ENCODE data around the gene SETD7.

Gene SETD7

GRCh38 chr4:139556071-139556723 lies at the start of gene SETD7:
Gene SETD7, minus strand, starts transcription at chr4:139556219. Its CDS starts 82 bp downstream, at chr4:139556137.
- Histone ChIP-seq H2AFZ (ENCODE audit: low read length) (peak within 1 kb of the TSS; percentile 87), H3K4me2 (ENCODE audit: low read depth, low read length, poor library complexity, severe bottlenecking) (peak within 1 kb of the TSS; percentile 91), H3K9me2 (replicated peaks; ENCODE audit: low read depth, low read length) (no peaks in the 10 kb centered on the region), H3F3A (ENCODE audit: low read depth) (peaks cover 11% of the 10 kb centered on the region), H3K9ac (ENCODE audit: low read depth, low read length, poor library complexity, severe bottlenecking) (peak within 1 kb of the TSS; percentile 83), H3K27me3 (ENCODE audit: insufficient read depth, low read length, poor library complexity, severe bottlenecking) (no peaks in the 10 kb centered on the region), H3K4me3 (ENCODE audit: low read length, poor library complexity, severe bottlenecking) (peak within 1 kb of the TSS; percentile 85), H4K20me1 (ENCODE audit: insufficient read depth, low read length, poor library complexity, severe bottlenecking) (peaks cover 33% of the 10 kb centered on the region), H3K79me2 (ENCODE audit: insufficient read depth, low read length) (peaks cover 42% of the 10 kb centered on the region), H3K36me3 (ENCODE audit: insufficient read depth, low read length) (no peaks in the 10 kb centered on the region), H3K4me1 (ENCODE audit: insufficient read depth, low read length, poor library complexity, severe bottlenecking) (peaks cover 79% of the 10 kb centered on the region), H3K9me3 (ENCODE audit: insufficient read depth, low read depth, low read length) (no peaks in the 10 kb centered on the region)
- TF ChIP-seq EZH2phosphoT487 (IDR thresholded peaks at IDR 0.05; ENCODE audit: borderline replicate concordance) (no peak), CTCF (conservative IDR thresholded peaks at IDR 0.05; ENCODE audit: low read length) (no peak)

- Histone ChIP-seq H3K27me3 (ENCODE audit: insufficient read depth, low read length, poor library complexity, severe bottlenecking) (no peaks in the 10 kb centered on the region), H3K9ac (ENCODE audit: low read depth, low read length, poor library complexity, severe bottlenecking) (peak overlapping the region; percentile 55), H3K4me3 (ENCODE audit: low read length, poor library complexity, severe bottlenecking) (no peak overlapping the region), H3K36me3 (ENCODE audit: insufficient read depth, low read length) (no peaks in the 10 kb centered on the region), H3K9me2 (replicated peaks; ENCODE audit: low read depth, low read length) (no peaks in the 10 kb centered on the region), H3K4me2 (ENCODE audit: low read depth, low read length, poor library complexity, severe bottlenecking) (peak overlapping the region; percentile 67), H3K4me1 (ENCODE audit: insufficient read depth, low read length, poor library complexity, severe bottlenecking) (peaks cover 16% of the 10 kb centered on the region), H4K20me1 (ENCODE audit: insufficient read depth, low read length, poor library complexity, severe bottlenecking) (no peaks in the 10 kb centered on the region), H3K9me3 (ENCODE audit: insufficient read depth, low read depth, low read length) (no peaks in the 10 kb centered on the region), H2AFZ (ENCODE audit: low read length) (0 out of 2 replicates have a peak overlapping the region, but pooled peaks have one; percentile 41), H3K79me2 (ENCODE audit: insufficient read depth, low read length) (no peaks in the 10 kb centered on the region), H3F3A (ENCODE audit: low read depth) (no peaks in the 10 kb centered on the region)
- TF ChIP-seq EZH2phosphoT487 (IDR thresholded peaks at IDR 0.05; ENCODE audit: borderline replicate concordance) (no peak), CTCF (conservative IDR thresholded peaks at IDR 0.05; ENCODE audit: low read length) (no peak)
Observed at GRCh38 chr4:139605516-139605915, 49.5 kb upstream of the SETD7 start.

GRCh38 chr4:139603576-139604410 lies 47.8 kb upstream of the SETD7 start:
- Histone ChIP-seq H3K9me2 (replicated peaks; ENCODE audit: low read depth, low read length) (no peaks in the 10 kb centered on the region), H4K20me1 (ENCODE audit: insufficient read depth, low read length, poor library complexity, severe bottlenecking) (no peaks in the 10 kb centered on the region), H3K27me3 (ENCODE audit: insufficient read depth, low read length, poor library complexity, severe bottlenecking) (no peaks in the 10 kb centered on the region), H3K36me3 (ENCODE audit: insufficient read depth, low read length) (no peaks in the 10 kb centered on the region), H3K4me1 (ENCODE audit: insufficient read depth, low read length, poor library complexity, severe bottlenecking) (peaks cover 16% of the 10 kb centered on the region), H3K4me3 (ENCODE audit: low read length, poor library complexity, severe bottlenecking) (no peak overlapping the region), H3K9me3 (ENCODE audit: insufficient read depth, low read depth, low read length) (no peaks in the 10 kb centered on the region), H3K79me2 (ENCODE audit: insufficient read depth, low read length) (no peaks in the 10 kb centered on the region), H2AFZ (ENCODE audit: low read length) (no peak overlapping the region), H3K9ac (ENCODE audit: low read depth, low read length, poor library complexity, severe bottlenecking) (no peak overlapping the region), H3K4me2 (ENCODE audit: low read depth, low read length, poor library complexity, severe bottlenecking) (no peak overlapping the region), H3F3A (ENCODE audit: low read depth) (no peaks in the 10 kb centered on the region)
- TF ChIP-seq EZH2phosphoT487 (IDR thresholded peaks at IDR 0.05; ENCODE audit: borderline replicate concordance), result no peak
- peak; percentile 88 for TF ChIP-seq CTCF (conservative IDR thresholded peaks at IDR 0.05; ENCODE audit: low read length)
